Activated CD4-positive, alpha-beta T cell treated with anti-CD3 and anti-CD28 coated beads, Interleukin-2, amount 50 U/mL, for 48 hours (primary cell): Measurements from ENCODE around the gene INKA1.
A peak's percentile ranks its signal among the peaks of the same experiment; 100 is the strongest.
"Not testable (repeated sequence)": the region's sequence is repeated elsewhere in the genome, so short reads cannot be mapped to it uniquely, and the experiment has no call there.

ENCODE experiments used
- DNase-seq, 2 experiments: peaks; one replicate each; pipeline ENCODE4 v3.0.0-alpha.2; 2020

INKA1 gene

DNA sequence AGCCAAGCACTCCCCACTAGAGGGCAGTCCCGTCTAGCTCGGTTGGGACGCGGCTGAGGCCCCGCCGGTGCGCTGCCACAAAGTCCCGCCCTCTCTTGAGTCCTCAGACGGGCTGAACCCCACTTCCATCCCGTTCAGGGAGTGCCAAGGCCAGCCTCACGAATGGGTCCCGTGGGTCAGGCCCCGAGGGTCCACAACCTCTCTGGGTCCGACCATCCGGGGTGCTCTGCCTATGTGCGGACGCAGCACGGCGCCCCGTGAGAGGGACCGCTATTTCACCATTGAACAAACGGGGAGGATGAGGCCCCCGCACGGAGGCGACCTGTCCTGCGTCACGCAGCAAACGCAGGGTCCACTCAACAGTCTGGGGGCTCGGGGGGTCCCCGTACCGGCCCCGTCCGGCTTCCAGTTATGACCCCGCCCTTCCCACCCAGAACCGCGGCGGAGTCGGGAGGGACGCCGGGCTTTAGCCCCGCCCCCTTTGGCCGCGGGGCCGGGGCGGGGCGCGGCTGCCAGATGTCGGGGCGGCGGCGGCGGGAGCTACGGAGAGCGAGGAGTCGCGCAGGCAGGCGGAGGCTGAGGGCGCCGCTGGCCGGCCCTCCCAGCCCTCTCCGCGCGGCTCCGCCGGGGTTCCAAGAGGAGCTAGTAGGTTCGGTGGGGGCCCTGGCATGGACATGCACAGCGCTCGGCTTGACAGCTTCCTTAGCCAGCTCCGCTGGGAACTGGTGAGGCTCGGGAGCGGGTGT is at the start of gene INKA1:
INKA1 (plus strand) TSS at position 543 of the 746 bp plus-strand sequence; CDS start at position 675, 132 bp downstream.
- DNase-seq = peak; percentile 91 to 92

DNA sequence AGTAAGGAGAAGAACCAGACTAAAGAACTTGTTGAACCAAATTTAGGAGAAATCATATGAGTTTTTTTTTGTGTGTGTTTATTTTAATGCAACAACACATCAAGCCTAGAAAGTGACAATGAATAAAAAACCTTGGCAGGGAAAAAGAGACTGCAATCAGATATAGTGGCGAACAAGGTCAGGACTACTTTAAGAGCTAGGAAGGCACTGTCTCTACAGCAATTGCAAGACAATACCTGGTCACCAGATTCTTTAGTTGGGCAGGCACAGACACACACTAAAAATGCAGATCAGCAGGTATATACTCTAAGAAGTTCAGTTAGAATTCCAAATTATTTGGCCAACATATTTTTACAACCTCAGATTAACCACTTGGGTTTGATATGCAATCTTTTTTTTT is 48.5 kb upstream of the INKA1 start:
- DNase-seq = no peak

DNA sequence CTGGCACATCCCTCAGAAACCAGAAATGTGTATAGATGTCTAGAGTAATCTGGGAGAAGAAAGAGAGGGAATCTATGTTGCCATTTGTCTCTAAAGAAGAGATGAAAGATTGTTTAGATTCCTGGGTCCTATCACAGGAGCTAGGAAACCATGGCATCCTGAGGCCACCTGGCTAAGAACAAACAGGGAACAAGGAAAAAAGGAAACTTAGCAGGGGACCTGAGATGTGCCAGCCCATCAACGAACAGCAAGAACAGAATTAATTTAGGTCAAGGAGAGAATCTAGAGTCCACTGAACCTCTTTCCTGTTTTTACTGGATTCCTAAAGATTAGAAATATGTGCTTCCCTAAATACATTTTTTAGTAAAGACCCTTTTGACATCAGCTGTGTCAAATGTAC is 47.0 kb upstream of the INKA1 start:
- DNase-seq = no peak

- DNase-seq = no peak
These were observed 45.9 kb upstream of the INKA1 start for GRCh38 chr3:49757197-49757596.

DNA sequence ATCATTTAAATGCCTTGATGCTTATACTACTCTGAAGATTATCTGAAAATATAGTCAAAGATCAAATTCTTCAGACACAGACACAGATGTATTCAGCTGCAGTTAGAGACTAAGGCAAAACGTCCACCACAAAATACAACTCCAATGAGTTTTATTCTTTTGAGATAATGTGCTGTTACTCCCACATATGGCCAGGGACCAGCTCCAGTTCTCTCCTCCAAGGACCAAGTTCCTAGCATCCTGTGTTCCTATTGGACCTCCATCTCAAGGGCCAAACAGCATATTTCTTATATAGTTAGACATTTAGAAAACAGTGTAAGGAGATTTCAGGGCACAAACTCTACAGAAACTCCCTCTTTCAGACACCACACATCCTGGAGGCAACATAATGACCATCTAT is 43.8 kb upstream of the INKA1 start:
- DNase-seq = no peak

- no peak for DNase-seq
These were observed 41.4 kb upstream of the INKA1 start for GRCh38 chr3:49761661-49762060.

DNA sequence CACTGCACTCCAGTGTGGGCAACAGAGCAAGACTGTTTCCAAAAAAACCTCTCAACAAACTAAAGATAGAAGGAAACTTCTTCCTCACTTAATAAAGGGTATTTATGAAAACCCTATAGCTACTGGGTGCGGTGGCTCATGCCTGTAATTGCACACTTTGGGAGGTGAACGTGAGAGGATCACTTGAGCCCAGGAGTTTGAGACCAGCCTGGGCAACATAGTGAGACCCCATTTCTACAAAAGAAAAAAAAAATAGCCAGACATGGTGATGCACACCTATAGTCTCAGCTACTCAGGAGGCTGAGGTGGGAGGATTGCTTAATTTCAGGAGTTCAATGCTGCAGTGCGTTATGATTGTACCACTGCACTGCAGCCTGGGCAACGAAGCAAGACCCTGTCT is 39.1 kb upstream of the INKA1 start:
- no peak for DNase-seq

DNA sequence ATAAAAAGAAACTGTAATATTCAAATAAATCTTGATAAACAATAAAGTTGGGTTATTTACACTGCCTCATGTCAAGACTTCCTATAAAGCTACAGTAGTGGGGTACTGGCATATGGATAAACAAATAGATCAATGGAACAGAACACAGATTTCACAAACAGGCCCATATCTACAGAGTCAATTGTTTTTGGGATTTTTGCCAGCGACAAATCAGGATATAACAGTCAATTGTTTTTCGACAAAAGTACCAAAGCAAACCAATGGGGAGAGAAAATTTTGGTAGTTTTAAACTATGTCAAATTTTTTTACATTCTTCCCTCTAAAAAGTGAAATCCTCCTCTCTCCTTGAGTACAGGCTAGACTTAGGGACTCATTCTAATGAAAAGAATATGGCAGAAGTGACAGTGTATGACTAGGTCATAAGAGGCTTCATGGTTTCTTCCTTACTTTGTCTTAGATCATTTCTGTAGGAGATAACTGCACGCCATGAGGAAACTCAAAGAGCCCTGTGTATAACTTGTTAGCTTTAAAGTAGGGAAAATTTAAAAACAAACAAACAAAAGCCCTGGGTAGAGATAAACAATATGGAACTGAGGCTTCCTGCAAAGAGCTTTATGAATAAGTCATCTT is 33.7 kb upstream of the INKA1 start:
- no peak for DNase-seq

DNA sequence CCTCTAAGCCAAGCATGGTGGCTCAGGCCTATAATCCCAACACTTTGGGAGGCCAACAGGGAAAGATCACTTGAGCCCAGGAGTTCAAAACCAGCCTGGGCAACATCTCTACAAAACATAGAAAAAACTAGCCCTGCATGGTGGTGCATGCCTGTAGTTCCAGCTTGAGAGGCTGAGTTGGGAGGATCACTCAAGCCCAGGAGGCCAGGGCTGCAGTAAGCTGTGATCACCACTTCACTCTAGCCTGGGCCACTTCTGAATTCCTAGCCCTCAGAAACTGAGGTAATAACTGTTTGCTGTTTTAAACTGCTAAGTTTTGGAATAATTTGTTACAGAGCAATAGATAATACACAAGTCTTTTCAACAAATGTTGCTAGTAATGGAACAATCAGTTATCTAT is 33.1 kb upstream of the INKA1 start:
- no peak for DNase-seq

- no peak for DNase-seq
These were observed 31.6 kb upstream of the INKA1 start for GRCh38 chr3:49771340-49771938.

DNA sequence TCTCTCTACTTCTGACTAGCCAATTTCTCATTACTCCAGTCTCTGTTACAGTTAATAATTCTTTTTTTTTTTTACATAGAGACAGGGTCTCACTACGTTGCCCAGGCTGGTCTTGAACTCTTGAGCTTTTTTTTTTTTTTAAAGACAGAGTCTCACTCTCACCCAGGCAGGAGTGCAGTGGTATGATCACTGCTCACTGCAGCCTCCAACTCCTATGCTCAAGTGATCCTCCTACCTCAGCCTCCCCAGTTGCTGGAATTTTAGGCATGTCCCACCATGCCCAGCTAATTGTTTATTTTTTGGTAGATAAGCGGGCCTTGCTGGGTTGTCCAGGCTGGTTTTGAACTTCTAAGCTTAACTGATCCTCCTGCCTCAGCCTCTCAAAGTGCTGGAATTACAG is 30.4 kb upstream of the INKA1 start:
- no peak for DNase-seq

- no peak for DNase-seq
These were observed 27.5 kb upstream of the INKA1 start for GRCh38 chr3:49775538-49775937.

DNA sequence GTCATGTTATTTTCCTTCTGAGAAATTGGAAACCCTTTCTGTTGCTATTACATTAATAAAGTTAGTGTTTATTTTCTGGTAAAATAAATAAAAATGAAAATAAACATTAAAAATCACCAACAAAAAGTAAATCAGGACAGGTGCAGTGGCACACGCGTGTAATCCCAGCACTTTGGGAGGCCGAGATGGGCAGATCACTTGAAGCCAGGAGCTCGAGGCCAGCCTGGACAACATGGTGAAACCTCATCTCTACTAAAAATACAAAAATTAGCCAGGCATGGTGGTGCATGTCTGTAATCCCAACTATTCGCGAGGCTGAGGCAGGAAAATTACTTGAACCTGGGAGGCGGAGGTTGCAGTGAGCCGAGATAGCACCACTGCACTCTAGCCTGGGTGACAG is 27.0 kb upstream of the INKA1 start:
- DNase-seq = not testable (repeated sequence)

DNA sequence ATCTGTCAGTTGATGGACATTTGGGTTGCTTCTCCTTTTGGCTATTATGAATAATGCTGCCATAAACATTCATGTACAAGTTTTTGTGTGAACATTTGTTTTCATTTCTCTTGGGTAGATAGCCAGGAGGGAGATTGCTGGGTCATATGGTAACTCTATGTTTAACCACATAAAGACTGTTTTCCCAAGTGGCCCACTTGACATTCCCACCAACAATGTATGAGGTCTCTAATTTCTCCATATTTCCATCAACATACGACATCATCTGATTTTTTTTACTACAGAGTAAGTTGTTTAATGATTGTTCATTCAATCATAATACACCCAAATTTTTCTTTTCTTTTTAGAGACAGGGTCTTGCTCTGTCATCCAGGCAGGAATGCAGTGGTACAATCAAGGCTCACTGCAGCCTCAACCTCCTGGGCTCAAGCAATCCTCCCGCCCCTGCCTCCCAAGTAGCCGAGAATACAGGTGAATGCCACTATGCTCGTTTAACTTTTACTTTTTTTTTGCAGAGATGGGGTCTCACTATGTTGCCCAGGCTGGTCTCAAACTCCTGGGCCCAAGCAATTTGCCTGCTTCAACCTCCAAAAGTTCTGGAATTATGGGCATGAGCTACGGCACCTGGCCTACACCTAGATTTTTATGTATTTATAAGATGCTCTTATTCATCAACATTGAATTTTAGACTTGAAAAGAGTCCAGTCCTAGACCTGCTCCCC is 23.5 kb upstream of the INKA1 start:
- no peak for DNase-seq

DNA sequence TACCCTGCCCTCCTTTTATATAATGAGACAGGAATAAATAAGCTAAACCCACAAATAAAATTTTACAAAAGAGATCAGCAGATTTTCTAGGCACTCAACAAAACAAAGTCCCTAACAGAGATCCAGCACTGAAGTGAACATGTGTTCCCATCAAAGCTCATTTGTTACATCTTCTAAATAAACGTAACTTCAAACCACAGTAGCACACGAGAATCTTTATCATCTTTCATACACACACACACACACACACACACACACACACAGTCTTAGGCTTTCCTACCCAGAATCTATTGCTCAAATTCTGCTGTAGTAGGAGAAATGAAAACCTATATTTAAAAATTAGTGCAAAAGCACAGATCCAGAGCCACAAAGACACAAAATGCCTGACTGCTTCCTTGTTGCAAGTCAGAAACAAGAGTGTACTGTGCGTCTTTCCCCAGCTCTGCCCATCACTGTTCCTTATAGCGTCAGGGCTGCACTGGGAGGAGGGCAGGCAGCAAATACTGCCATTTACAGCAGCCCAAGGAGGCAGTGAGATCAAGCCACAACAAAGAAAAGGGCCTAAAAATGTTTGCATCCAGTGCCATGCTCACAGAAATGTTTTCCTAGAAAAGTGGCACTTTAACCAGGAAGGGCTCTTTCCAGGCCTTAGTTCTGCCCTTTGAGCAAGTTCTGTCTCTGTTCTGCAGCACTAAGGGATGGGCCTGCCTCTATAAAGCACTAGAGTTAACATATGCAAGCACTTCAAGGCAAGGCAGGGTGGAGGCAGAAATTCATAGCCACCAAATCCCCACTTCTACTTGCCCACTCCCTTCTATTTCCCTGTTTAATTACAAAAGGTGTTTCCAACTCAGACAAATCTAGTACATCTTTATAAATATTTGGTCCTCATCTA is 22.7 kb upstream of the INKA1 start:
- DNase-seq = no peak

DNA sequence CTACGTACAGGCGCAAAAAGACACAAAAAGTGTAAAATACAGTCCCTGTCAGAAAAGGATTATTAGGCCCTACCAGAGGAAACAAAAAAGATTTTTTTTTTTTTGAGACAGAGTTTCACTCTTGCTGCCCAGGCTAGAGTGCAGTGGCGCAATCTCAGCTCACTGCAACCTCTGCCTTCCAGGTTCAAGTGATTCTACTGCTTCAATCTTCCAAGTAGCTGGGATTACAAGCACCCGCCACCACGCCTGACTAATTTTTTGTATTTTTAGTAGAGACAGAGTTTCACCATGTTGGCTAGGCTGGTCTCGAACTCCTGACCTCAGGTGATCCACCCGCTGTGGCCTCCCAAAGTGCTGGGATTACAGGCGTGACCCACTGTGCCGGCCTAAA is 22.1 kb upstream of the INKA1 start:
- DNase-seq = not testable (repeated sequence)

GRCh38 chr3:49781415-49782199 is 21.5 kb upstream of the INKA1 start:
- no peak for DNase-seq

- DNase-seq = not testable (repeated sequence)
These were observed 20.8 kb upstream of the INKA1 start for GRCh38 chr3:49782277-49782676.

GRCh38 chr3:49785565-49786356 is 17.3 kb upstream of the INKA1 start:
- peak; percentile 25 to 30 for DNase-seq

GRCh38 chr3:49786357-49787181 is 16.5 kb upstream of the INKA1 start, which contains the start of gene IP6K1:
Gene IP6K1 (minus strand): TSS chr3:49786542. CDS start chr3:49748040, 38,502 bp downstream.
- peak; percentile 100 for DNase-seq
